Kidney (tissue), 14 donors: Measurements from ENCODE around the gene SMYD3. TPM values are rescaled to one million over a fixed set of nuclear protein-coding genes. Genes with fewer than 3 reads are reported as not detected.

Experiments
- DNase-seq, 5 donors: peaks; one replicate each; pipeline ENCODE4 v3.0.0-alpha.2; 2013 to 2020
- FAIRE-seq: peaks from 2 replicates; lab custom pipeline; 2012; peaks lifted over from hg19 to GRCh38; lab: Jason Lieb, UNC
- H3K27ac ChIP-seq, 2 donors: one replicate each; pipeline ENCODE4 v1.7.0; 2013; ENCODE audit warnings: low read depth in 2 of 2, low read length in 2 of 2, inconsistent platforms in 1 of 2
- H3K27me3 ChIP-seq: one replicate; pipeline ENCODE4 v1.7.1; 2013; ENCODE audit warnings: low read length, inconsistent platforms; ENCODE audit not compliant: control insufficient read depth, insufficient read depth
- H3K36me3 ChIP-seq, 3 donors: one replicate each; pipeline versions ENCODE4 v1.7.0 to v1.7.1; 2013; ENCODE audit warnings: low read length in 3 of 3, control low read depth in 1 of 3, inconsistent platforms in 1 of 3; ENCODE audit not compliant: insufficient read depth in 3 of 3, control insufficient read depth in 2 of 3
- H3K4me1 ChIP-seq, 3 donors: one replicate each; pipeline versions ENCODE4 v1.7.0 to v1.7.1; 2013; ENCODE audit warnings: low read length in 3 of 3, inconsistent platforms in 1 of 3, low read depth in 1 of 3; ENCODE audit not compliant: control insufficient read depth in 2 of 3, insufficient read depth in 2 of 3
- H3K4me3 ChIP-seq, 3 donors: one replicate each; pipeline versions ENCODE4 v1.7.0 to v1.8.1; 2013; ENCODE audit warnings: low read length in 3 of 3, control low read depth in 1 of 3, inconsistent platforms in 1 of 3
- H3K9ac ChIP-seq, 3 donors: one replicate each; pipeline versions ENCODE4 v1.7.0 to v1.7.1; 2013; ENCODE audit warnings: low read length in 3 of 3, control low read depth in 1 of 3, inconsistent platforms in 1 of 3
- H3K9me3 ChIP-seq, 3 donors: one replicate each; pipeline versions ENCODE4 v1.7.0 to v1.7.1; 2013; ENCODE audit warnings: low read length in 3 of 3, control low read depth in 1 of 3, inconsistent platforms in 1 of 3; ENCODE audit not compliant: control insufficient read depth in 2 of 3, insufficient read depth in 1 of 3
- CTCF ChIP-seq: IDR thresholded peaks from 3 replicates; pipeline ENCODE4 v1.5.1; 2012; ENCODE audit warnings: mild to moderate bottlenecking, moderate library complexity, borderline replicate concordance; ENCODE audit not compliant: insufficient read depth; ENCODE audit errors: extremely low read depth
- intact Hi-C: fragments of 100-400 bp; cut with DNase I; formaldehyde crosslinking; loops from one replicate; pipeline ENCODE4 v1.11.1; 2022
- polyA plus RNA-seq: library from polyadenylated mRNA; stranded (reverse); fragments of 350-450 nt; fragmentation: Illumina TruSeq; extraction: RNeasy Lipid Tissue Mini Kit (QIAGEN cat#74804); gene quantifications from one replicate; pipeline ENCODE4 v1.2.3, GENCODE V29; 2014; ENCODE audit warnings: low read depth, low replicate concordance; ENCODE audit not compliant: insufficient read depth
- total RNA-seq: library from RNA; stranded (reverse); fragmentation: NEBNext Ultra II Directional; extraction: Animal tissue kit (Norgen Biotek cat#: 25700); gene quantifications from one replicate; pipeline ENCODE4 v1.2.1, GENCODE V29; 2021
- donor health status: control.
- donor health status: control.
- donor health status: control.
- donor health status: control.
- donor health status: control.
- donor health status: DM: yes; HTN: yes; CAD: no.
- donor health status: Normal renal cell carcinoma (clear cell type).

Gene SMYD3
- total and polyA plus RNA-seq, 2 donors from 2014 or later = 23.3 to 23.9 TPM

DNA sequence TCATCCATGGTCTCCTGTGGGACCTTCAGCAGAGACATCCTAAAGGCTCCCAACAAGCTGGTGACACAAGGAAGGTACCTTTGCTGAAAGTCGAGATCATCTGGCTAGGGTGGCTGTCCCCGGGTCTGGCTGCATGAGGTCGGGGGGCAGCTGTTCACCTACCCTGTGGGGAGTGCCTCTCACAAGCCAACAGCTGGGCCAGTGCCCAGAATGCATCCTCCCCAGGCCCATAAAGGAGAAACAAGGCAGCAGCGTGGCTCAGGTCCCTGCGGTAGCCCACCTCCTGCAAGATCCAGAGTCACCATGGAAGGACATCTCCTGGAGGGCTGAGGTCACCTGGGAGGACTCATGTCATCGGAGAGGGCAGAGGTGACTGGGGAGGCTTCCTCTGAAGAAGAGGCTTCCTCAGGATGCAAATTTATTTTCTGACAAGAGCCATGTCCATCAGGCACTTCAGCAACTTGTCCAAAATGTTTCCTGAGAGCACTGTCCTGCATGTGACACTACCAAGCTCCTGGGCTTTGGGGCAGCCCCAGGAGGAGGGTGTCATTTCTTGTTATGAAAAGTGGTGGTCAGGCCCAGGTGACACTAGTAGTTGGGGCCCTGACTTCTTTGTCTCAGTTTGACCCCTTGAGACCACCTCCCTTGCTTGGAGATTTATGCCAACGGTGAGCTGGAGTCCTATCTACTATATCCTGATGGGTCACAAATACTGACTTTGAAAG is 6.7 kb upstream of the SMYD3 start:
- H3K27me3 ChIP-seq = no peaks in the 10 kb centered on the region
- no peak overlapping the region for H3K4me3 ChIP-seq
- FAIRE-seq (no peak), DNase-seq (no peak)
- H3K9me3 ChIP-seq = peaks cover 0 to 19% (median 5%) of the 10 kb centered on the region in 3 donors
- no peak for TF ChIP-seq CTCF
- no peaks in the 10 kb centered on the region for H3K36me3 ChIP-seq
- no peak overlapping the region for H3K27ac ChIP-seq
- H3K9ac ChIP-seq = no peak overlapping the region
- no peaks in the 10 kb centered on the region for H3K4me1 ChIP-seq
- intact Hi-C loops = no loop called here

- TF ChIP-seq CTCF = no peak
- DNase-seq (no peak), FAIRE-seq (no peak)
- Histone ChIP-seq H3K27ac (no peak overlapping the region), H3K4me1 (no peaks in the 10 kb centered on the region), H3K36me3 (no peaks in the 10 kb centered on the region), H3K27me3 (no peaks in the 10 kb centered on the region), H3K4me3 (no peak overlapping the region), H3K9me3 (peaks cover 0 to 19% (median 5%) of the 10 kb centered on the region in 3 donors), H3K9ac (no peak overlapping the region)
- intact Hi-C loops = no loop called here
Measured at GRCh38 chr1:246513041-246513440, 6.0 kb upstream of the SMYD3 start.

DNA sequence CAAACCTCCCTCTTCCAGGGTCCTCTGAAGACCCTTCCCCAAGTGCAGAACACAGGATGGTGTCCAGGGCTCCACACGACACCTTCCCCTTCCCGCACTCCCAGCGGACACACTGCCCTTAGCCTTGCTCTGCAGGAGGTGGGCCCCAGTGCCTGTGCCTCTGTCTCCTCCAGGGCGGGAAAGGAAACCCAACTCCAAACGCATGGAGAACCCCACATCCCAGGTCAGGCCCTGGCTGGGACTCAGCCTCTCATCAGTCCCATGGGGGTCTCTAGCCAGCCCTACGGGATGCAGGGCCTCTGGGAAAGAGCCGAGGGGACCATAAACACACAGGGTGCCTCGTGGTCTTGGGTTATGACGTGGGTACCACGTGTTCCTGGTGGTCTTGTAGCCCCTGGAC is 5.6 kb upstream of the SMYD3 start:
- Histone ChIP-seq H3K9me3 (peaks cover 0 to 19% (median 5%) of the 10 kb centered on the region in 3 donors), H3K4me1 (no peaks in the 10 kb centered on the region), H3K36me3 (no peaks in the 10 kb centered on the region), H3K4me3 (no peak overlapping the region), H3K27me3 (no peaks in the 10 kb centered on the region), H3K27ac (no peak overlapping the region), H3K9ac (no peak overlapping the region)
- TF ChIP-seq CTCF = no peak
- DNase-seq (no peak), FAIRE-seq (no peak)
- intact Hi-C loops = no loop called here
